NT2/D1 (cell line): ENCODE data around the gene RSKR.
"Not testable (repeated sequence)": the region's sequence is repeated elsewhere in the genome, so short reads cannot be mapped to it uniquely, and the experiment has no call there.

Source experiments
- DNase-seq: peaks from one replicate; pipeline ENCODE4 v3.0.0-alpha.2; 2011; ENCODE audit warnings: low read depth, low spot score
- H3K27me3 ChIP-seq: 2 replicates; pipeline ENCODE4 v1.6.0; 2011; ENCODE audit warnings: mild to moderate bottlenecking; ENCODE audit not compliant: insufficient read length, insufficient read depth
- H3K36me3 ChIP-seq: 2 replicates; pipeline ENCODE4 v1.6.1; 2011; ENCODE audit warnings: mild to moderate bottlenecking, low read length, mixed read lengths; ENCODE audit not compliant: insufficient read depth, insufficient read length
- H3K4me1 ChIP-seq: 2 replicates; pipeline ENCODE4 v1.5.1; 2011; ENCODE audit not compliant: insufficient read depth, insufficient read length
- H3K4me3 ChIP-seq: 2 replicates; pipeline ENCODE4 v1.5.1; 2011; ENCODE audit warnings: low read depth; ENCODE audit not compliant: insufficient read length
- H3K9ac ChIP-seq: 2 replicates; pipeline ENCODE4 v1.6.0; 2011; ENCODE audit warnings: low read depth; ENCODE audit not compliant: insufficient read length
- H3K9me3 ChIP-seq: 2 replicates; pipeline ENCODE4 v1.5.1; 2011; ENCODE audit warnings: mild to moderate bottlenecking, low read length; ENCODE audit not compliant: insufficient read depth
- SUZ12 ChIP-seq: IDR thresholded peaks from 2 replicates; pipeline ENCODE4 v1.6.1; 2011; ENCODE audit not compliant: insufficient read length, insufficient read depth; ENCODE audit errors: extremely low read depth
- YY1 ChIP-seq: IDR thresholded peaks from 2 replicates; pipeline ENCODE4 v1.6.1; 2011; ENCODE audit not compliant: insufficient read length, insufficient read depth
- ZNF274 ChIP-seq: IDR thresholded peaks from 2 replicates; pipeline ENCODE4 v1.6.1; 2011; ENCODE audit warnings: mild to moderate bottlenecking, low read depth, low read length

RSKR gene

DNA sequence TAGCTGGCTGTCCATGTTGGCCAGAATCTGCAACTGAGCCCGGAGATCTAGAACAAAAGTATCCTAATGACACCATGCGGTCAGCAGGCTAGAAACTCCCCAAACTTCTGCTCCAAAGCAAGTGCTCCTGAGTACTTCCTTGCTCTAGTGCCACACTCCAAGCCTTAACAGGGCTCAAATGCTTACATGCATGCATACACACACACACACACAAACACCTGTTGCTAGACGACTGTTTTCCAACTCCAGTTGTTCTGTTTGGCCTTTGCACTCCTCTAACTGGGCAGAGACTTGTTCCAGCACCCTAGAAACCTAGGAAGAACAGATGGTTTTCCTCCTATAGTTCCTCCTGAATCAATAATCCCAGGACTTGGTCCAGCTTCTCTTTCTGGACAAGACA is 29.6 kb downstream of the RSKR start:
- Histone ChIP-seq H3K4me3 (no peak overlapping the region), H3K9me3 (no peaks in the 10 kb centered on the region), H3K4me1 (no peaks in the 10 kb centered on the region), H3K27me3 (no peaks in the 10 kb centered on the region), H3K9ac (no peak overlapping the region), H3K36me3 (peaks cover 86% of the 10 kb centered on the region)
- no peak for DNase-seq
- TF ChIP-seq ZNF274 (no peak), SUZ12 (no peak), YY1 (no peak)

GRCh38 chr17:28582513-28582912 is 31.5 kb downstream of the RSKR start:
- H3K4me1 ChIP-seq = no peaks in the 10 kb centered on the region
- H3K36me3 ChIP-seq = peaks cover 91% of the 10 kb centered on the region
- no peak for TF ChIP-seq YY1
- no peak for TF ChIP-seq SUZ12
- TF ChIP-seq ZNF274 = no peak
- no peaks in the 10 kb centered on the region for H3K27me3 ChIP-seq
- no peak for DNase-seq
- H3K9me3 ChIP-seq = no peaks in the 10 kb centered on the region
- no peak overlapping the region for H3K4me3 ChIP-seq
- no peak overlapping the region for H3K9ac ChIP-seq

DNA sequence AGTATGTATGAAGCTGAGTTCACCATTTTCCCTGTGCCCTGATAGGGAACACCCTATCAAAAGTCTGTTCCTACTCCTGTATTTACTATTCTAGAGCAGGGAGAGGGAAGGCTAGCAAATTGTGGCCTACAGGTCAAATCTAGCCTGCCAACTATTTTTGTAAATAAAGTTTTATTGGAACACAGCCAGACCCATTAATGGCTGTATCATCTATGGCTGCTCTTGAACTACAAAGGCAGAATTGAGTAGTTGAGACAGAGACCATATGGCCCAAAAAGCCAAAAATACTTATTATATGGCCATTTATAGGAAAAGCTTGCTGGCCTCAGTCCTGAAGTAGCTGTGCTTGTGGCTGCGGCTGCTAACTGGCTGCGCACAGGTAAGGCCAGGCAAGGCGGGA is 33.0 kb downstream of the RSKR start:
- H3K9me3 ChIP-seq = no peaks in the 10 kb centered on the region
- TF ChIP-seq ZNF274 = no peak
- TF ChIP-seq YY1 = no peak

GRCh38 chr17:28579526-28579925 is 34.5 kb downstream of the RSKR start:
- Histone ChIP-seq H3K9me3 (no peaks in the 10 kb centered on the region), H3K36me3 (peaks cover 79% of the 10 kb centered on the region), H3K9ac (no peak overlapping the region), H3K27me3 (no peaks in the 10 kb centered on the region), H3K4me3 (no peak overlapping the region), H3K4me1 (peaks cover 12% of the 10 kb centered on the region)
- no peak for DNase-seq
- TF ChIP-seq YY1 = no peak
- no peak for TF ChIP-seq SUZ12
- TF ChIP-seq ZNF274 = no peak

More for the DNA sequence above, 33.0 kb downstream of the RSKR start:
- H3K9ac ChIP-seq = no peak overlapping the region
- H3K4me1 ChIP-seq = peaks cover 3% of the 10 kb centered on the region
- no peak overlapping the region for H3K4me3 ChIP-seq
- H3K27me3 ChIP-seq = no peaks in the 10 kb centered on the region
- no peak for DNase-seq
- H3K36me3 ChIP-seq = peaks cover 85% of the 10 kb centered on the region

DNA sequence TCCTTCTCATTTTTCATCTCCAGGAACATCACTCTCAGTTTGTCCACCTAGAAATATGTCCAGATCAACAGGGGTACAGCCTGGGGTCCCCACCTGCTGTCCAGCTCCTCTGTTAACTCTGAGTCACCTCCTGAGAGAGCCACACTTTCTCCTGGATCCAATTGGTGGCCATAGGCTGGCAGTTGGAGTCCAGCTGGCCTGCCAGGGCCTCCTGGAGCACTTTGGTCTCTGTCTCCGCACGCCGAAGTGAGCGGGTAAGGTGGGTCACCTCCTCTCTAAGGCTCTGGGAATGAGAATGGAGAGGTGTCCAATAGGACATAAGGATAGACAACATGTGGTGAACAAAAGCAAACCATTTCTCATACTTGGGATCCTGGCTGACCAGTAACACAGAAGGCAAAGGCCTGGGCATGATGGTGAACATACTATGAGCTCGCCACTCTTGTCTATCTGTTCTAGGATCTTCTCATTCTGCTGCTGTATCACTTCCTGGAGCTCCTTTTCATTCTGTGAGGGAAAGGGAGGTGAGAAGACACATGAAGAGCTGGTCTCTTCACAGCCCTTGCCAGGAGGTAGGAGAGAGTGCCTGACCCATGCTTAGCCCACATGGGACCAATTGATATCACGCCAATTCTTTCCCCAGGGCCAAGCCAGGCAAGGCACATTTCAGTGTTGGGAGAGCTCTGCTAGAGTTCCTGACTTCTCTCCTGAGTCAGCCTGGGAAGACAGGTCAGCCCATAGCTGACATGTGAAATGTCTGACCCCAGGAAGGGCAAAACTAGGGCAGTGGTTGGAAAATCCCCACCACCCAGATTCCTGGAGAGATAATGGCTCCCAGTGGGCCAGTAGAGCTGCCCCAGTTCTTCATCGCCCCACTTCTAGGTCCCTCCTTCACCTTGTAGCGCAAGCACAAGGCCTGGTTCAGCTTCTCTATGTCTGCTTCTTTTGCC is 35.5 kb downstream of the RSKR start:
- Histone ChIP-seq H3K4me1 (peaks cover 12% of the 10 kb centered on the region), H3K4me3 (no peak overlapping the region), H3K27me3 (no peaks in the 10 kb centered on the region), H3K9me3 (no peaks in the 10 kb centered on the region), H3K9ac (no peak overlapping the region), H3K36me3 (peaks cover 79% of the 10 kb centered on the region)
- TF ChIP-seq YY1 (no peak), ZNF274 (no peak), SUZ12 (no peak)
- no peak for DNase-seq

GRCh38 chr17:28577466-28577824 is 36.5 kb downstream of the RSKR start:
- Histone ChIP-seq H3K36me3 (peaks cover 72% of the 10 kb centered on the region), H3K27me3 (peaks cover 3% of the 10 kb centered on the region), H3K4me3 (no peak overlapping the region), H3K9ac (peak overlapping the region; percentile 17), H3K9me3 (no peaks in the 10 kb centered on the region), H3K4me1 (peaks cover 12% of the 10 kb centered on the region)
- no peak for DNase-seq
- TF ChIP-seq SUZ12 (no peak), ZNF274 (no peak), YY1 (no peak)

DNA sequence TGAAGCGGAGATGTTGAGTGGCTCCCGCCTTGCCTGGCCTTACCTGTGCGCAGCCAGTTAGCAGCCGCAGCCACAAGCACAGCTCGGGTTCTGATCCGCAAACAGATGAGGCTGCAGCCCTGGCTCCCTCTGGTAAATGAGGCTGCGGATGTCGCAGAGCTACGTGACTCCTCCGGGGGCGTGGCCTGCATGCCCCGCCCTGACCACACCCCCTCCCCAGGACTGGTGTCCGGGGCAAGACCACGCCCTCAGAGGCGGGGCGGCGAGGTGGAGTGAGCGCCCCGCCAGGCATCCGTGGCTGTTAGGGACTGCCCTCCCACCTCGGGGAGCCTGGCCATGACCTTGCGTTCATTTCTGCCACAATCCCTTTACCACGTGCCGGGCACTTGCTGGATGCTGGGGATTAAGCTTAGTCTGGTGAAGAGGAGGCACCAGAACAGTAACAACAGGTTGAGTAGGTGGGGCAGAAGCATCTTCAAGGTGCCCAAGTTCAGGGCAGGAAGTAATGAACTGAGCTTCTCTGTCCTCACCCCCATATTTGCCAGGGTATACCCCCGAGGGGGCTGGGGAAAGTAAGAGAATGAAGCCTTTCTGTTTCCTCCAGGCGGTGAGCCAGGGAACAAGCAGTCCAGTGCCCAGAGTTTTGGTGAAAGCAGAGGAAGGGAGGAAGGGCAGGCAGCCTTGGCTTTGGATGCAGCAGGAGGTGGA is 37.1 kb downstream of the RSKR start, which contains the start of gene ALDOC:
Gene ALDOC (minus strand): TSS at position 138 of the 708 bp plus-strand sequence. CDS start 1,363 bp downstream, outside the sequence.
- DNase-seq = peak; percentile 89
- Histone ChIP-seq H3K36me3 (peaks cover 67% of the 10 kb centered on the region), H3K4me1 (peaks cover 12% of the 10 kb centered on the region), H3K9ac (peak within 1 kb of the TSS; percentile 56), H3K4me3 (peak within 1 kb of the TSS; percentile 9), H3K27me3 (peaks cover 7% of the 10 kb centered on the region), H3K9me3 (no peaks in the 10 kb centered on the region)
- no peak for TF ChIP-seq ZNF274
- TF ChIP-seq SUZ12 = no peak
- TF ChIP-seq YY1 = no peak

- not testable (repeated sequence) for H3K27me3 ChIP-seq, H3K9ac ChIP-seq, DNase-seq, H3K9me3 ChIP-seq
- Histone ChIP-seq H3K4me3 (peak overlapping the region; percentile 9), H3K36me3 (peaks cover 63% of the 10 kb centered on the region), H3K4me1 (peaks cover 12% of the 10 kb centered on the region)
Measured at GRCh38 chr17:28576016-28576415, 38.0 kb downstream of the RSKR start.
